ENCODE data around the gene CLEC2B.
"Not testable (repeated sequence)": the region's sequence is repeated elsewhere in the genome, so short reads cannot be mapped to it uniquely, and the experiment has no call there.

CLEC2B gene

DNA sequence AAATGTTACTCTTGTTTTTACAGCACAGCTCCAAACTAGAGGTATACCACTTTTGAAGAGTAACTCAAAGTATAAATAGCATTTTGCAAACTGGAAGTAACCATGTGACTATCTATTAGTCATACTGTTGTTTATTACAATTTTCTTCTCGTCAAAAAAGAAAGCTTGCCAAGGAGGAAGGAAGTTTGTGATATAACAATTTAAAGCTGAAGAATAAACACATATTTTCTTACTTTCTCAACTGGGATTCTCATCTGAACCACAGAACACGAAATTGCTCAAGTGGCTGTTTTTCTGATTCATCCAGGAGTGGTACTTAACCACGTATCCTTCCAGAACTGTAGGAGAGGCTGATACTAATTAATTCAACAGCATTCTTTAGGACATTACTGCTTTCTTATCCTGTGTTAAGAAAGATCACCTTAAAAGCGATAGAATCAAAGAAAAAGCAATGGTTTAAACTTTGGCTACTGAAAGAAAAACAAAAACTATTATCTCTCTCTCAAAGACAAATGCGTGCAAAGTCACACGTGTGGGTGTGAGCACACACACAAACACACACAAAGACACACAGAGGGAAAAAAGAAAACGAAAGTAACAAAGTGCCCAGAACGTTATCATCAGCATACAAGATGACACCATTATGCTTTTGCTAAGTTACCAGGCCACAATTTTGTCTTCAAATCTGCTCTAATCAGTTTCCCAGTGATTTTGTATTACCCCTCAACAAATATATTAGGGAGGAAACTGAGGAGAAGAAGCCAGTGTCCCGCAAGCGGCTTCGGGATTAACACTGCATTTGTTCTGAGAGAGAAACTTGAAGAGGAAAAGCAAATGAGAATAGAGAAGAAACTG lies at the start of gene CLEC2B:
Gene CLEC2B, minus strand, starts transcription at position 48 of the 855 bp plus-strand sequence.
- DNase-seq, result no peak

DNA sequence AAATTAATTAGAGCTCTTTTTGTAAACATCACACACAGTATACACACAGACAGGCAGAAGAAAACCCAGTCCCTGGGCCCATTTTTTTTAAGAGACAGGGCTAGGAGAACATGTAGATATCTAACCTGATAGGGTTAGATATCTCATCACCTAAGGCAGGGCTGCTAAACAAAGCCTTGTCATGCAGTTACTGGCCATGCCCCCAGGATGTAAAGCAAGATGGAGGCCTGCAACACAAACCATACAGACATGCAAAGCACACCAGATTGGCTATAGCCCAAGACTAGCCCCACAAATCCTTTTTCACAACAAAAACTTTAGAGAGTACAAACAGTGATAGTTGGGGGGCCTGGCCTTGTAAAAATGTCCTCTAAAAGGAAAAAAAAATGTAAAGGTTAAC lies 42.6 kb upstream of the CLEC2B start:
- no peak for DNase-seq

DNA sequence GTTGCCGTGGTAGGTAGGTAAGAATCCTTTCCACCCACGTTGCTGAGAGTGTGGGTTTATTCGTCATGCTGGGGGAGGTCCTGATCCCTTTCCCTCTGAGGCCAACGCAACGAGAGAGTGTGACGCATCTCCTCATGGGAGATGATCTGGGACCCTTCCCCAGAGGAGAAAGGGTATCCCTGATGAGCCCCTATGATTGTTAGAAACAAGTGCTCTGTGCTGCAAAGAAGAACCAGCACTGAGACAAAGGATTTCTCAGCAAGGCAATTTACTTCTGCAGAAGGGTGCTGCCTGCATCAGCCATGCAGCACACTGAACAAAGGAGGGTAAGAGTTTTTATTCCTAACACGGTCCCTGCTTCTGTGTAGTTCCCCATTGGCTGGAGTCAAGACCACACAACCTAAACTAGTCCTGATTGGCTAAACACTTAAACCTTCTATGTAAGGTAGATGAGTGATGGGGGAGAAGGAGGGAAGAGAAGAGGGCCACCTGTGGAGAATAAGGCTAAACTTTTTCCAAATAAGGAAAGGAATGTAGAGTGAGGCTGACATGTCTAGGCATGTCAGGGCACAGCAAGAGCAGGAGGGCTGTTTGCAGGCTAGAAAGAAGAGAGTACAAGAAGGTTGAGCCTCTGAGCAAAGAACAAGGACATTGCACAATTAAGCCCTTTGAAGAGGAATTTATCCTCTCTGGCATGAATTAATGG lies 41.7 kb upstream of the CLEC2B start:
- DNase-seq, result no peak

DNA sequence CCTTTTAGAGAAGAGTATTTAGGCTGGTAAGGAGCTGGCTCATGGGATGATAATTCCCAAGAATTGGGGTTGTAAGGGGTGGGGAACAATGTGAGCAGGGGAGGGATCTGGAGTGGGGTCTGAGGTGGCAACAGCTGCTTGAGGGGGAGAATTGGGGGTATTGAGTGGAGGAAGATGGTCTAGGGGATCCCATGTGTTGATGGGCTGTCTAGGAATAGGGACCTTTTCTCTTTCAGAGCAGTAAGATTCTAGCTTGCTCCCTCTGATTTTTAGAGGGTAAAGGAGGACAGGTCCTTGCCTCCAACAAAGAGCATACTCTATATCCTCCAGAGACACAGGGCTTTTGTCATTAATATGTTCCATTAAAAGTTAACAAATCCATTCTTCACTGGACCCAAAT lies 40.6 kb upstream of the CLEC2B start:
- no peak for DNase-seq

DNA sequence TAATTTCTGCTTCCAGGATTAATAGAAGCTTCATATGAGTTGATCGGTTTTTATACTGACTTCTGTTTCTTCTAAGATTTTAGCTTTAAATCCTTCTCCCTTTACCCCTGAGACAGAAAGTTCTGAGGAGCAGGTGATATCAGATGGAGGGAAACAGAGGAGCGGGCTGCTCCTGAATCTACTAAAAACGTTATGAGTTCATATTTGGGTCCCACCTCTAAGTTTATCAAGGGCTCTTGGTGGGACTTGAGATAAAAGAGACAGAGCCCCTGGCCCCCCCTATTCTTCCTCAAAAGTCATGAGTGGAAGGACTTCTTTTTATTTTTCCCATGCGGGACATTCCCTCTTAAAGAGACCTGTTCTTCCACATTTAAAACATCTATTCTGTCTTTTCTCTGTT lies 39.2 kb upstream of the CLEC2B start:
- no peak for DNase-seq

DNA sequence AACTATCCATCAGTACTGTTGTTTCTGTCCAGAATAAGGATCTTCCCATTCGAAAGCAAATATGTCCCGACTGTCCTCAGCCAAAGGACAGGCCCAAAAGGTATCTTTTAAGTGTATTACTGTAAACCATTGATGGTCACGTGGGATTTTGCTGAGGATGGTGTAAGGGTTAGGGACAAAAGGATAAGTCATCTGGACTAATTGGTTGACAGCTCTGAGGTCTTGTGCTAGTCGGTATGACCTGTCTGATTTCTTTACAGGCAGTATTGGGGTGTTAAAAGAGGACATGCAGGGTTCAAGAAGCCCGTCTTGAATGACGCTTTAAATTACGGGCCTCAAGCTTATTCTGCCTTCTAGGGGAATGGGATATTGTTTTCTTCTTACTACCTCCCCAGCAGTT lies 38.6 kb upstream of the CLEC2B start:
- DNase-seq, result no peak

DNA sequence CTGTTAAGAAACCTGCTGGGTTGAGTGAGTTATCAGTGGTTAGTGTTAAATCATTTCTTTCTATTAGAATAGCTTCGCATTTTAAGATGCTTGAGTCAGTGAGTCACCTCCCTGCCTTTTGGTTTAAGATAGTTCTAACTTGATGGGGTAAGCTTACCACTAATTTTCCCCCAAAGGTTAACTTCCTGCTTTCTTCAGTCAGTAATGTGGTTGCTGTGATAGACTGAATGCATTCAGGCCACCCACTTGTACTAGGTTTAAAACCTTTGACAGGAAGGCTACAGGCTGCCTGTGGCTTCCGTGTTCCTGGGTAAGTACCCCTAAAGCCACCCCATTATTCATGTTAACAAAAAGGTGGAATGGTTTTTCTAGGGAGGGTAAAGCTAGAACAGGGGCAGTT lies 37.7 kb upstream of the CLEC2B start:
- no peak for DNase-seq

DNA sequence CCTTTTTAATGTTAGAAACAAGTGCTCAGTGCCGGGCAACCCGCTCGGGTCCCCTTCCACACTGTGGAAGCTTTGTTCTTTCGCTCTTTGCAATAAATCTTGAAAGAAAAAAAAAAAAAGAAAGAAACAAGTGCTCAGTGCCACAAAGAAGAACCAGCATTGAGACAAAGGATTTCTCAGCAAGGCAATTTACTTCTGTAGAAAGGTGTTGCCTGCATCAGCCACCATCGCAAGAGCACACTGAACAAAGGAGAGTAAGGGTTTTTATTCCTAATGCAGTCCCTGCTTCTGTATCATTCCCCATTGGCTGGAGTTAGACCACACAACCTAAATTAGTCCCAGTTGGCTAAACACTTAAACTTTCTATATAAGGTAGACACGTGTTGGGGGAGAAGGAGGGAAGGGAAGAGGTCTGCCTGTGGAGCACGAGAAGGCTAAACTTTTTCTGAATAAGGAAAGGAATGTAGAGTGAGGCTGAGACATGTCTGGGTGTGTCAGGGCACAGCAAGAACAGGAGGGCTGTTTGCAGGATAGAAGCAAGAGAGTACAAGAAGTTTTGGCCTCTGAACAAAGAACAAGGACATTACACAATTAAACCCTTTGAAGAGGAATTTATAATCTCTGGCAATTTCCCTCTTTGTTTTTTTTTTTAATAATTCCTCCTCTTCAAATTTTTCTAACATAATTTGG lies 33.5 kb upstream of the CLEC2B start:
- DNase-seq, result no peak

DNA sequence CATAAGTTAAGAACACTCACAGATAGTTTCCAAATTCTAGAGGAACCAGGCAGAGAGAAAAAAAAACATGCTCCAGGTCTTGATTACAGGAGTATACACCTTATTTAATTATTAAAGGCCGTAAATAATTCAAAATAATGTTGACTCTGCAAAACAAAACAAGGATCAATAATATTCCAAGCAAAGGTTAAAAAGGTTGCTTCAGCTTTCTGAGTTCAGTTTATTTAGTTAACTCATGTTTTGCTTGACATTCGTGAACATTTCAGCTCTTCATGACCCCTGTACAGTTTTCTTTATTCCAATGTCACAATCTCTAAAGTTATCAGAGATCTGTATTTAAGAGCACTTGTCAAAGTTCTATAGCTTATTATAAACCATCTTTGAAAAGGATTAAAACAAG lies 31.8 kb upstream of the CLEC2B start:
- DNase-seq, result no peak

DNA sequence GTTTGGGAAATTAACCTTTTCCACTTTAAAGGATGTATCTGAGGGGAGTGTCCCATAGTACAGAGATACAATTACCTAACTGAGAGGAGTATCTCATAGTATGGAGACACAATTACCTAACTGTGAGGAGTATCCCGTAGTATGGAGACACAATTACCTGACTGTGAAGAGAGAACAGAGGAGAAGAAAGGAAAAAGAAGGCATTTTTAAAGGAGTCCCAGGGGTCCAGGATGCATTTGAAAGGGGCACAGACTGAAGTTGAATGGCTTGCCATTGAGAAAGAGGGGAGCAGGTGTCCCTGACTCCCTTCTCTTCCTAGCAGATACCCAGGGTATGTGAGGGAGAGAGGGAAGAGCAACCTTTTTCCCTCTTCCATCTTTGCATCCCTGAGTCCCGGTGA lies 30.1 kb upstream of the CLEC2B start:
- DNase-seq, result no peak

DNA sequence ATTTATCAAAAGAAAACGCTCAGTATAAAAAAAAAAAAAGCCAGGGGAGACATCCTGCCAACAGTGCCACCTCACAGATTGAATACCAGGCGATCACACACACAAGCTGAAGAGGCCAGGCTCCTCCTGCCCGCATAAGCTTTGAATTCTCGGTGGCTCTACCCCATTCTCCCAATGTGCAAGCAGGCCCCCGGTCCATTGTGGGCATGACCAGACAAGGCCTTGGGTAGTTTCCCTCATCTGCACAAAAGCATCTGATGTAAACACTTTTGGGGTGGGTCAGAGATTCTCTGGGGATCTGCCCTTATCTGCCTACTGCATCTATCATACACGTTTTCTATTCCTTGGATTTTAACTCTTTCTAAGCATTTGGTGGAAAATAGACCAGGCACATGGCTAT lies 28.4 kb upstream of the CLEC2B start:
- DNase-seq, result no peak

DNA sequence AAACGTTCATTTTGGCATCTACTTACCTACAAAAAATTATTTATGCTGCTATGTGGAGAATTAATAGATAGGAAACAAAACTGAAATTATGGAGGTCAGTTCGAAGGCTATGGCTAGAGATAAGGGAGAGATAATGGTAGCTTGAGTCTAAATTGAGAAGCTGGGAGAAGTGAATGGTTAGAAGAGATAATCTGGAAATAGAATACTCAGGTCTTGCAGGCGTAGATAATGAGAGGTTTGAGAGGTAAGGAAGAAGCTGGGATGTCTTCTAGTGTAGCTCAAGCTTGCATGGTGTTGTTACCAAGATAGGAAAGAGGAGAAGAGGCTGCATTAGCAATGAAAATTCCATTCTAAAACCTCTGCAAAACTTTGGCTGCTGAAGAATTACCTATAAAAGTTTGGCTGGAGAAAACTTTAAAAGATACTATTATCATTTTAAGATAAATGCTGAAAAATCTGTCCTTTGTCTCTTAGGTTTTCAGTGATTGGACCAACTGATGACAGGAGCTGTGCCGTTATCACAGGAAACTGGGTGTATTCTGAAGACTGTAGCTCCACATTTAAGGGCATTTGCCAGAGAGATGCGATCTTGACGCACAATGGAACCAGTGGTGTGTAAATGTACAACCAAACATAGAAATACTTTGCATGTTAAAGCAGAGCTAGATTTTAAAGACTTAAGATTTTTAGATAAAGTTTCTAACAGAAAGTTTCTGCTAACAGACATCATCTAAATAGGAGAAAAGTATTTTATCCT lies 26.2 kb upstream of the CLEC2B start:
- no peak for DNase-seq

DNA sequence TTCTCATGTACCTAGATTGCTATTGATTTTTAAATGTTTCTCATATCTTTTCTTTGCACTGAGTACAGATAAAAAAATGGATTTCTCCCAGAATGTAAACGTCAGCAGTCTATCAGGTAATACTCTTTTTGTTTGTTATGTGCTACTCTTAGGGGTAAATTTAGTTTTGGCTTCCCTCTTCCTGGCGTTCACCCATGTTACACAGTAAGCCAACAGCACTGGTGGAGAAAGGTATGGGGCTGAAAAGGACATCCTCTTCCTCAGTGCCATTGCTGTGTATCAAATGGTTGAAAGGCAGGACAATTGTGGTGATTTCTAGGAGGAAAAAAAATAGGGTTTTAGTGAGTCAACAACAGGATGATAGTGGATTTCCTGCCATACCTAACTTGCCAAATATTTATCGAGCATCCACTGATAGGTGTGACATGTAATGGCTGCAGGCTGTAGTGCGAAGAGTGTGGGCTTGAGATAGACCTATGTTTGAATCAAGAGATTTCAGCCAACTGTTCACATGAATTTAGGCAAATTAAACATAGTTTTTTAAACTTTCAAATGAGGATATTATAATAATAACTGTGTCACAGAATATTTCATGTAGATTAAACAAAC lies 19.6 kb upstream of the CLEC2B start:
- DNase-seq, result no peak

DNA sequence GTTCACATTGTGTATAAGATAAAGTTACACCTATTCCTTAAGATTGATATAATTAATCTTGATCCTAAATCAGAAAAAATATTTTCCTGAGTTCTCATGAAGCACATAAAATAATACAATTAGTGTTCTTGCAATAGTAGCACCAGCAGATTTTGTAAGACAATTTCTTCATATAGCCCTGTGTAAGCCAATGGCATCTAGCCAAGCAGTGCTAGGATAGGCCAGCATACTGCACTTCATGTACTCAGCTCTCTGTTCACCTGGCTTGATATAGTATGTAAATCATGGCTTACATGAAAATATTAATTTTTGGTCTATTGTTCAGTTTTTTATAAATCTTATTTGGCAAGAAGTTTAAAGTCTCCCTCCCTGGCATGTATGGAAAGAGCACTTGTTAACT lies 14.0 kb upstream of the CLEC2B start:
- DNase-seq, result no peak

DNA sequence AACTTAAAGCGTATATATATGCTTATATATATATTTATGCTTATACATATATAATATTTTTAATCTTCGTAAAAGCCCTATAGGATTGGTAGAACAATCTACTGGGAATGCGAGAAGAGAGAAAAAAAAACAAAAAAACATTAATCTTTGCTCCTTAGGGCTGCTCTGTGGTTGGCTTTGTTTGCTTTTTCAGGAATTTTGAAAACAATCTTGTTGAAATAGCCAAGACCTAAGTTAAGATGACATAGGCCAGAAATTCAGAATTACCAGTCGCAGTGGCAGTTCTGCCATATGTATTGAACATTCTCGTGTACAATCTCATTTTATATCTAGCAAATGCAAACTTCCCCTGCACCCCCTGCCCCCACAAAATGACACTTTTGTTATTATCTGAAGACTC lies 12.8 kb upstream of the CLEC2B start:
- DNase-seq, result no peak

DNA sequence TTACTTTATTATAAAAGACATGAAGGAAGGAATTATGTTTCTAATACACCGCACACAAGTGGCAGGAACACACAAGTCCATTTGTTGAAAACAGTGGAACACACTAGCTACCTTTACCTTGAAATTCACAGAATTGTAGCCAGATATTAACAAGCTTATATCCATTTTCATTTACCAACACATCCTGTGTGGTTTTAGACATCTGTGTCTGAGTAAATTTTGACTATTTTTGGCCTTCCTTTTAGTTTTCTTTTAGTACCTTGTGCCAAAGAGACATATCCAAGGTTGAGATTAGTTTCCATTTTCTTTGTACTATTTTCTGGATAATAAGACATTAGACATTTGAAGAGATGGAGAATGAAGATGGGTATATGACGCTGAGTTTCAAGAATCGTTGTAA lies 12.1 kb upstream of the CLEC2B start, which contains the start of gene KLRF2:
Gene KLRF2, plus strand, starts transcription at position 244 of the 400 bp plus-strand sequence. Its CDS starts 107 bp downstream, at position 351.
- DNase-seq, result no peak

DNA sequence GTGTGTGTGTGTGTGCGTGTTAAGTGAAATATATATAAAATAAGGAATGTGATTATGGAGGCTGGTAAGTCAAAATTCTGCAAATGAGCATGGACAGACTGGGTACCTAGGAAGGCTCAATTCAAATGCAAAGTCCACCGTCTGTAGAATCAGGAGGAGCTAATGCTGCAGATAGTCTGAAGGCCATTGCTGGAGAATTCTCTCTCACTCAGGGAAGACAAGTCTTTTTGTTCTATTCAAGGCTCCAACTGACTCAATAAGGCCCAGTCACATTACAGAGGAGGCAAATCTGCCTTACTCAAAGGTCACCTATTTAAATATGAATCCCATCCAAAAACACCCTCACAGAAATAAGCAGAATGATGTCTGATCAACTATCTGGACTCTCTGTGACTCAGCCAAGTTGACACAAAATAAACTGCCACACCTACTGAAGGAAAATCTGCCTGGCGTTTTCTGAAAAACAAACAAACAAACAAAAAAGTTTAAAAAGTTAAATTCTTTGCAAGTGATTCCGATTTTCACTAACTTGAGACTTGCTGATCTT lies 11.5 kb upstream of the CLEC2B start:
- no peak for DNase-seq

DNA sequence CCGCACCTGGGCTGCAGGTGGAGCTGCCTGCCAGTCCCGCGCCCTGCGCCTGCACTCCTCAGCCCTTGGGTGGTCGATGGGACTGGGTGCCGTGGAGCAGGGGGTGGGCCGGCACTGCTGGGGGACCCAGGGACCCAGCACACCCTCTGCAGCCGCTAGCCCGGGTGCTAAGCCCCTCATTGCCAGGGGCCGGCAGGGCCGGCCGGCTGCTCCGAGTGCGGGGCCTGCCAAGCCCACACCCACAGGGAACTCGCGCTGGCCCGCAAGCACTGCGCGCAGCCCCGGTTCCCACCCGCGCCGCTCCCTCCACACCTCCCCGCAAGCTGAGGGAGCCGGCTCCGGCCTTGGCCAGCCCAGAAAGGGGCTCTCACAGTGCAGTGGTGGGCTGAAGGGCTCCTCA lies 7.0 kb upstream of the CLEC2B start:
- DNase-seq, result not testable (repeated sequence)

DNA sequence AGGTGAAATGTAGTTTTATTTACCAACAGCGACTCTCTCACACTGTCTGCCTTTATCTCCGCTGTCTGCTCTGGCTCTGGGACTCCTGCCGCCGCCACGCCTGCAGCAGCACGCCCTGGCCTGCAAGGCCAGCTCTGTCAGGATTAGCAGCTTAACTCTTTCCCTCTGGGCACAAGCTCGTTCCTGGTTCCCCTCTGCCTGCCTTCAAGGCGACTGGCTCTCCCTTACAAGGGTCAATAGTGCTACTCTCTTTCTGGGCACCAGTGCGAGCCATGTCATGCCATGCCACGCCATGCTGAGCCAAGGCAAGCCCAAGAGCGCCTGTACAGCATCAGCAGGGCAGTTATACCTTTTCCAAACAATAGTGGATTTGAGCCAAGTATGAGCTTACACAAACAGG lies 3.6 kb upstream of the CLEC2B start:
- DNase-seq, result no peak

DNA sequence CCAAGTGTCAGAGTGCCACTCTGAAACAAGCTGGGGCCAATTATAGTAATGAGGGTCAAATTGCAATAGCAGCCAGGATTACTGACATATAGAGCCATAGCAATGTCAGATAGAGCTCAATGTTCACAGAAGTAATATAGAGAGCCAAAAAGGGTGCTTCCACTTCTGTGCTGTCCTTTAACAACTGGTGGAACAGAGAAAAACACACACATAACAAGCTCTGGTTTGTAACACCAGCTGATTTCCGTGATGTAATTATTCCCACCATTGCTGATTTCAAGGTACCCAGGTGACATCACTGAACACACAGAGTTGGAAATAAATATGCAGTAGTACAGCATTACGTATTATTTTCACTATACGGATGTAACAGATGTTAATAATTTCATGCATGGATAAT lies 3.0 kb upstream of the CLEC2B start:
- DNase-seq, result no peak

DNA sequence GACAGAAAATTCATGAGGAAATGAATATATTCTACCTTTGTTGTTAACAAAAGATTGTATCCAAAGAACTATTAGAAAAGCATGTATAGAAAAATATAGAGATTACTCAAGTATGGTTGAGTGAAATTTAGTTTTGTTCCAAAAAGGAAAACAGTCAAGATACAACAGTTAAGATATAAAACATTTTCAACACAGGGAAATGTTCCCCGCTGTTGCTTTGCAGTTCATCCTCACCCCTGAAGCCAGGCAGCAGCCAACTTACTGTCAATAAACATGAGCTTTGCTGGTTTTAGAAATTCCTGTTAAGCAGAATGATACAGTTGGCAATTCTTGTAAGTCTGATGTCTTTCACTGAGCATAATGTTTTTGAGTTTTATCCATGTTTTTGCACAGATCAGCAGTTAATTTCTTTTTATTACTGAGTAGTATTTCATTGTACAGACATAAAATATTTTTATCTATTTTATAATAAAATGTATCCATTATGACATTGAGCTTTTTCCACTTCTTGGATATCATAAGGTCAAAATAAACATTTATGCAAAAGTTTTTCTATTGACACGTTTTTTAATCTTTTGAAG lies 1.2 kb upstream of the CLEC2B start:
- no peak for DNase-seq

DNA sequence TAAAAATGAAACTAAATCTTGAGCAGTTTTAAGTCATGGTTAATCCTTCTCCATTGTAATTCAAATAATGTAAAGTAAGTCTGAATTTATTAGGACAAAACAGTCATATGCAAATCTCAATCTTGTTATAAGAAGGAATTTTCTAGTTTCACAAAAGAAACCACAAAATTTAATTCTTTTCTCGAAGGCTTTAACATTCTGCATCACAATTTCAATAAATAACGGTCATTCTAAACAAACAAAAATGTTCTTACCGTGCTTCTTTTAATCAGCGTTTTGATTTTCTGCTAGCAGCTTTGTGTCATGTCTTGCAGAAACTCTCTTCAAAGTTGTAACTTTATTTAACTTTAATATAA lies 225 bp downstream of the CLEC2B start:
- DNase-seq, result no peak
